DOHH2 (cell line): ENCODE measurements around the gene PUM2.

Experiments used
- EZH2phosphoT487 ChIP-seq: fragments of 200-600 bp; sonication (generic); IDR thresholded peaks from 2 replicates; pipeline ENCODE4 v1.6.1; 2017; ENCODE audit warnings: borderline replicate concordance, mild to moderate bottlenecking, antibody characterized with exemption, low read length, moderate library complexity, mixed read lengths
- TF ChIP-seq, protein P1 (sequence below): fragments of 200-600 bp; sonication (generic); IDR thresholded peaks from one replicate; pipeline ENCODE4 v1.5.1; 2014; ENCODE audit warnings: antibody characterized with exemption, mild to moderate bottlenecking, low read depth, low read length; ENCODE audit not compliant: poor library complexity, severe bottlenecking

DNA sequence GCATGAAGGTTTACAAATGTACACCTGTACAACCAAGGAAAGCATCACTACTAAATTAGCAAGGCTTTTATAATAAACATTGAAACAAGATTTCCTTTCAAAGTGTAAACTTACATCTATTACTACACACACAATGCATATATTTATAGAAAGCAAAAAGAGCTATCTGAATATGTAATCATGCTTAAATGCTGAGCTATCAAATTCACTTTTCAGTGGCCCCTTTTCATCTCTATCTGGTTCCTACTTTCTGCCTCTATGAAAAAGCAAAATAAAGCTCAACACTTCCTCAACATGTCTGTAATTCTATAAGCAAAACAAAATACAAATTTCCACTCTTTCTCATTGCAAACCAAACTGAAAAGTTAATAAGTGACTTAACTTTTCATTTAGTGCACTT, 100.2 kb downstream of the PUM2 start:
- TF ChIP-seq, protein P1, sequence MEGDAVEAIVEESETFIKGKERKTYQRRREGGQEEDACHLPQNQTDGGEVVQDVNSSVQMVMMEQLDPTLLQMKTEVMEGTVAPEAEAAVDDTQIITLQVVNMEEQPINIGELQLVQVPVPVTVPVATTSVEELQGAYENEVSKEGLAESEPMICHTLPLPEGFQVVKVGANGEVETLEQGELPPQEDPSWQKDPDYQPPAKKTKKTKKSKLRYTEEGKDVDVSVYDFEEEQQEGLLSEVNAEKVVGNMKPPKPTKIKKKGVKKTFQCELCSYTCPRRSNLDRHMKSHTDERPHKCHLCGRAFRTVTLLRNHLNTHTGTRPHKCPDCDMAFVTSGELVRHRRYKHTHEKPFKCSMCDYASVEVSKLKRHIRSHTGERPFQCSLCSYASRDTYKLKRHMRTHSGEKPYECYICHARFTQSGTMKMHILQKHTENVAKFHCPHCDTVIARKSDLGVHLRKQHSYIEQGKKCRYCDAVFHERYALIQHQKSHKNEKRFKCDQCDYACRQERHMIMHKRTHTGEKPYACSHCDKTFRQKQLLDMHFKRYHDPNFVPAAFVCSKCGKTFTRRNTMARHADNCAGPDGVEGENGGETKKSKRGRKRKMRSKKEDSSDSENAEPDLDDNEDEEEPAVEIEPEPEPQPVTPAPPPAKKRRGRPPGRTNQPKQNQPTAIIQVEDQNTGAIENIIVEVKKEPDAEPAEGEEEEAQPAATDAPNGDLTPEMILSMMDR, result no peak
- no peak for TF ChIP-seq EZH2phosphoT487
